ENCODE data around the gene PIN1. TPM values are rescaled to one million over a fixed set of nuclear protein-coding genes. Genes with fewer than 3 reads are reported as not detected.

The PIN1 gene
- total and polyA plus RNA-seq, 2 experiments from 2014 or later, result 102 to 124 TPM

DNA sequence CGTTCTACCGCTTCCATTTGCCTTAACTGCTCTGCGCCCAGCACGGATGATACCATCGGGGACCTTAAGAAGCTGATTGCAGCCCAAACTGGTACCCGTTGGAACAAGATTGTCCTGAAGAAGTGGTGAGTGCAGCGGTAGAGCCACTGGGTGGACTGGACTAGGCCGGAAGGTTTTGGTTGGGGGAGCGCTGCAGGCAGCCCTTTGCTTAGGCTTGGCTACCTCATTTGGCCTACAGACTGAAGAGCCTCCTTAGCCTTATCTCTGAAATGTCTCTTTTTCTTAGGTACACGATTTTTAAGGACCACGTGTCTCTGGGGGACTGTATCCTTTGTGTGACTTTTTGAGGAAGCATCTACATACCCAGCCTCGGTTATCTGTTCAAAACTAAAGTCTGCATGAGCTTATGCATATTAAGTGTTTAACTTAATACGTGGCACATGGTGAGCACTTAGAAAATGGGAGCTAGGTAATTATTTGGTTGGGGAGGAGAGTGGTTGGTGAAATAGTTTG is 6.5 kb upstream of the PIN1 start:
- Histone ChIP-seq H3K27me3 (replicated peaks; ENCODE audit: insufficient read depth) (no peaks in the 10 kb centered on the region), H3K4me3 (peak overlapping the region; percentile 98), H3K9ac (peak overlapping the region; percentile 89), H3K79me2 (ENCODE audit: insufficient read depth) (peaks cover 89% of the 10 kb centered on the region), H3K4me2 (ENCODE audit: unreplicated experiment) (peak overlapping the region; percentile 93), H3K9me2 (ENCODE audit: insufficient read depth) (no peaks in the 10 kb centered on the region), H3K4me1 (ENCODE audit: insufficient read depth) (peaks cover 4% of the 10 kb centered on the region; the same call in 1 of the 2 replicates), H2AFZ (peak overlapping the region; percentile 91; the same call in 1 of the 2 replicates), H4K20me1 (ENCODE audit: insufficient read depth) (no peaks in the 10 kb centered on the region), H3K27ac (no peak overlapping the region), H3F3A (ENCODE audit: insufficient read depth) (no peaks in the 10 kb centered on the region), H3K9me3 (ENCODE audit: low read depth) (no peaks in the 10 kb centered on the region), H3K36me3 (ENCODE audit: low read depth) (0 out of 2 replicates have a peak, but pooled peaks cover 6% of the 10 kb centered on the region)
- peak; percentile 25 for DNase-seq
- 32 to 33% methylated on average over 13 of the region's 13 CpGs for WGBS, 2 experiments (ENCODE audit: low coverage in 1 of 2, low lambda C conversion rate in 2 of 2, missing lambda C conversion rate in 2 of 2)
- in situ Hi-C loops (cut with MboI), result no loop called here
- TF ChIP-seq EZH2 (IDR thresholded peaks at IDR 0.05; ENCODE audit: insufficient read depth, poor library complexity, severe bottlenecking) (no peak), EZH2phosphoT487 (IDR thresholded peaks at IDR 0.05; ENCODE audit: insufficient read depth, low read depth) (no peak)

DNA sequence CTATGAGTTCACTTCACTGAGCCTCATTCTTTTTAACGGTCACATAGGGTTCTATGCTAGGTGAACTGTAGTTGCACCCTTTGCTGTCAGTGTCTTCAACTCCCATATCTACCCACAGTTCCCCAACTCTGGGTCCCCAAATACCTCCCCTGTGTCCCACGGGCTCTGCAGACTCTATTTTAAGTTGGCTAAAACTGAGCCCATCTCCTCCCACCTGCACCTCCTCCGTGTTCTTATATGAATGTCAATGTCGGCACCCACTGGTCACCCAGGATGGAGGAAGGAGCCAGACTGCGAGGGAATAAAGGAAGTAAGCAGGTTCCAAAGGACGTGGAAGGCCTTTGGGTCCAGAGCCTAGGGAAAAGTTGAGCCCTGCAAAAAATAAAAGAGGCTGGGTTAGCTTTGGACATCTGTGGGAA is 802 bp upstream of the PIN1 start:
- Histone ChIP-seq H3K9me3 (ENCODE audit: low read depth) (no peaks in the 10 kb centered on the region), H3K4me2 (ENCODE audit: unreplicated experiment) (no peak overlapping the region), H3K4me1 (ENCODE audit: insufficient read depth) (0 out of 2 replicates have a peak, but pooled peaks cover 7% of the 10 kb centered on the region), H3K27ac (0 out of 2 replicates have a peak overlapping the region, but pooled peaks have one; percentile 14), H3K9ac (peak overlapping the region; percentile 57; the same call in 1 of the 2 replicates), H3K79me2 (ENCODE audit: insufficient read depth) (peaks cover 73% of the 10 kb centered on the region), H3K4me3 (peak overlapping the region; percentile 94; the same call in 1 of the 2 replicates), H3K36me3 (ENCODE audit: low read depth) (0 out of 2 replicates have a peak, but pooled peaks cover 6% of the 10 kb centered on the region), H3F3A (ENCODE audit: insufficient read depth) (peaks cover 8% of the 10 kb centered on the region), H3K9me2 (ENCODE audit: insufficient read depth) (no peaks in the 10 kb centered on the region), H2AFZ (peak overlapping the region; percentile 78; the same call in 1 of the 2 replicates), H4K20me1 (ENCODE audit: insufficient read depth) (no peaks in the 10 kb centered on the region), H3K27me3 (replicated peaks; ENCODE audit: insufficient read depth) (no peaks in the 10 kb centered on the region)
- WGBS, 2 experiments (ENCODE audit: low coverage in 1 of 2, low lambda C conversion rate in 2 of 2, missing lambda C conversion rate in 2 of 2), result 36 to 42% methylated on average over 6 of the region's 6 CpGs
- in situ Hi-C loops (cut with MboI), result no loop called here
- TF ChIP-seq EZH2 (IDR thresholded peaks at IDR 0.05; ENCODE audit: insufficient read depth, poor library complexity, severe bottlenecking) (no peak), EZH2phosphoT487 (IDR thresholded peaks at IDR 0.05; ENCODE audit: insufficient read depth, low read depth) (no peak)
- no peak for DNase-seq

DNA sequence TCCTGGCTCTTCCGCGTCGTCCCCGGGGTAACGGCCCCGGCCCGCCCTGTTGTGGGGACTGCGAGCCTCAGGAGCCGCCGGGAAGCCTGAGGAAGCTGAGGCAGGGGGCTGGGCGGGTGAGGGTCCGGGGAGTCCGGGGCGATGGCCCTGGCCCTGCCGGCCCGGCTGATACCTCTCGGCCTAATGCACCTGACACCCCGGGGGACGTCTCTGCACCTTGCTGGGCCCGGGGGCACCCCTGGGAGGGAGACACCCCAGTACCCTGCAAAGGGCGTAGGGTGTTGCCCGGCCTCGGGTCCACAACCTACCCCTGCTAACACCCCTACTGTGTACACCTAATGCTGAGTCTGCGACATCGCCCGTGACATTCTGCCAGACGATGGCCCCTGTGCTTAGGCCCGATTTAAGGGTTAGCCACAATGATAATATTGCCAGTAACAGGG is 410 bp downstream of the PIN1 start:
- H3K9me3 ChIP-seq (ENCODE audit: low read depth), result no peaks in the 10 kb centered on the region
- H3K27me3 ChIP-seq (replicated peaks; ENCODE audit: insufficient read depth), result no peaks in the 10 kb centered on the region
- DNase-seq, result no peak
- H3K36me3 ChIP-seq (ENCODE audit: low read depth), result no peaks in the 10 kb centered on the region; the same call in 1 of the 2 replicates
- TF ChIP-seq EZH2 (IDR thresholded peaks at IDR 0.05; ENCODE audit: insufficient read depth, poor library complexity, severe bottlenecking) (no peak), EZH2phosphoT487 (IDR thresholded peaks at IDR 0.05; ENCODE audit: insufficient read depth, low read depth) (no peak)
- H3K4me3 ChIP-seq, result peak overlapping the region; percentile 94
- peak overlapping the region; percentile 98 for H3K4me2 ChIP-seq (ENCODE audit: unreplicated experiment)
- H3K27ac ChIP-seq, result no peak overlapping the region
- peak overlapping the region; percentile 68 for H2AFZ ChIP-seq
- in situ Hi-C loops (cut with MboI), result no loop called here
- peaks cover 8% of the 10 kb centered on the region for H3F3A ChIP-seq (ENCODE audit: insufficient read depth)
- peak overlapping the region; percentile 83 for H3K9ac ChIP-seq
- H3K9me2 ChIP-seq (ENCODE audit: insufficient read depth), result no peaks in the 10 kb centered on the region
- 0 out of 2 replicates have a peak, but pooled peaks cover 7% of the 10 kb centered on the region for H3K4me1 ChIP-seq (ENCODE audit: insufficient read depth)
- 0 to 1% methylated on average over 14 to 27 of the region's 28 CpGs for WGBS, 2 experiments (ENCODE audit: low coverage in 1 of 2, low lambda C conversion rate in 2 of 2, missing lambda C conversion rate in 2 of 2)
- H4K20me1 ChIP-seq (ENCODE audit: insufficient read depth), result no peaks in the 10 kb centered on the region
- H3K79me2 ChIP-seq (ENCODE audit: insufficient read depth), result peaks cover 64% of the 10 kb centered on the region

DNA sequence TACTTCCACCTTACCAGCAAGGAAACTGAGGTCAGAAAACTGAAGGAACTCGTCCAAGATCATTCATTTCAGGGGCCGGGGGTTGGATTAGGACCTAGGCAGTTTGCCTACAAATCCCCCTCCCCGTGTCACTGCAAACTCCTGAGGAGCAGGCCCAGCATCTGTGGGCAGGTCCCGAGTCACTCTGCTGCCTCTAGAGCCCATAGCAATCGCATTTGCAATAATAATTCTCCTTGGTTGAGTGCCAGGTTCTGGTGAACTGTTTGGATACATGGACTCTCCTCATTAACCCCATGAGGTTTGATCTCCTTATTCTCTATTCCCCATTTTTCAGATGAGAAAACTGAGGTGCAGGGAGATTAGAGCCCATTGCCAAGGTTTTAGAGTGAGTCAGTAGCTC is 903 bp downstream of the PIN1 start:
- H3K27me3 ChIP-seq (replicated peaks; ENCODE audit: insufficient read depth), result no peaks in the 10 kb centered on the region
- peaks cover 62% of the 10 kb centered on the region for H3K79me2 ChIP-seq (ENCODE audit: insufficient read depth)
- no peaks in the 10 kb centered on the region for H4K20me1 ChIP-seq (ENCODE audit: insufficient read depth)
- H2AFZ ChIP-seq, result peak overlapping the region; percentile 68
- peak overlapping the region; percentile 98 for H3K4me2 ChIP-seq (ENCODE audit: unreplicated experiment)
- peak overlapping the region; percentile 94 for H3K4me3 ChIP-seq
- peaks cover 8% of the 10 kb centered on the region for H3F3A ChIP-seq (ENCODE audit: insufficient read depth)
- H3K9ac ChIP-seq, result peak overlapping the region; percentile 83
- no peak overlapping the region for H3K27ac ChIP-seq
- WGBS, 2 experiments (ENCODE audit: low coverage in 1 of 2, low lambda C conversion rate in 2 of 2, missing lambda C conversion rate in 2 of 2), result 1 to 6% methylated on average over 5 of the region's 5 CpGs
- no peak for TF ChIP-seq EZH2 (IDR thresholded peaks at IDR 0.05; ENCODE audit: insufficient read depth, poor library complexity, severe bottlenecking)
- TF ChIP-seq EZH2phosphoT487 (IDR thresholded peaks at IDR 0.05; ENCODE audit: insufficient read depth, low read depth), result no peak
- H3K9me2 ChIP-seq (ENCODE audit: insufficient read depth), result no peaks in the 10 kb centered on the region
- 0 out of 2 replicates have a peak, but pooled peaks cover 7% of the 10 kb centered on the region for H3K4me1 ChIP-seq (ENCODE audit: insufficient read depth)
- H3K9me3 ChIP-seq (ENCODE audit: low read depth), result no peaks in the 10 kb centered on the region
- no peaks in the 10 kb centered on the region; the same call in 1 of the 2 replicates for H3K36me3 ChIP-seq (ENCODE audit: low read depth)
- in situ Hi-C loops (cut with MboI), result no loop called here
- DNase-seq, result peak; percentile 86
